GM19240 (cell line): Measurements from ENCODE around the gene SMYD5.
"Not testable (repeated sequence)": the region's sequence is repeated elsewhere in the genome, so short reads cannot be mapped to it uniquely, and the experiment has no call there.

Source experiments
- DNase-seq: peaks from one replicate; pipeline ENCODE4 v3.0.0; 2011; ENCODE audit warnings: low spot score; ENCODE audit not compliant: insufficient read length

SMYD5 gene

DNA sequence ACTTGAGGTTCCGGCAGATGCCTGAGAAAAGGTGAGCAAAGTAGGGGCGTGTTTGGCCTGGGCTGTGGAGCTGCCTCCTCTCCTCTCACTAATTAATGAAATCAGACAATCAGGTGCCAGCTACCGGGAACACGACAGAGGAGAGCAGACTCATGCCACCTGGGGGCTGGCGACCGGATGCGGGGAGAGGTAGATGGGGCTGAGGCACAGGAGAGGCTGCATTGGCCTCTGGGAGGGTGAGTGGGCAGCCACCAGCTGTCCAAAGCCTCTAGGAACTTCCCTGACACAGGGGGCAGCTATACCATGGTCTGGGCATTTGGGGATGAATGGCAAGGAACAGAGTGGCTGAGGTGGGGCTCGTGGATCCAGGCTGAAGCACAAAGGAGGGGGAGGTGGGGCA is 45.2 kb downstream of the SMYD5 start:
- no peak for DNase-seq

DNA sequence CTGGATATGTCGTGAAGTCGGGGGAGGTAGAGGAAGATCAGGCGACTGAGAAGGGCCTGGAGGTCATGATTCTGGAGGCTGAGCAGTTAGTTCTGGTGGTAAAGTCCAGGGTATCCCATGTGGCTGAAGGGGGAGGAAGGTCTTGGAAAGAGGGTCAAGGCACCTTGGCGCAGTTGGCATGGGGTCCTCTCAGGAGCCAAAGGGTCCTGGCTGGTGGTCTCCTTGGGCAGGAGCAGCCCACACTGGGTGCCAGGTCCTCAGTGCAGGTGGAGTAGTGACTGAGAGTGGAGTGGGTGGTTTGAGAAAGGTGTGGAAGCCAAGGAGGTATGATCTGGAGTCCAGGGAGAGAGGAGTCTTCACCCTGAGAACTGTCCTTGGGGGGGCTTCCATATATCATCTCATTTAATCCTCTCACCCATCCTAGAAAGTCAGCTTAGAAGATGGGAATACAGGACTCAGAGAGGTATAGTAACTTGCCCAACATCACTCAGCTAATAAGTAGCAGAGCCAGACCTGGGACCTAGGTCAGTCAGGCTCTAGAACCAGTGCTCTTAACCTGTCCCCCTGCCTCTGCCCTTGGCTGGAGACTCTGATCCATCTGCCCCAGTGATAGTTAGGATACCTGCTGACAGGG is 45.8 kb downstream of the SMYD5 start:
- DNase-seq, result no peak

DNA sequence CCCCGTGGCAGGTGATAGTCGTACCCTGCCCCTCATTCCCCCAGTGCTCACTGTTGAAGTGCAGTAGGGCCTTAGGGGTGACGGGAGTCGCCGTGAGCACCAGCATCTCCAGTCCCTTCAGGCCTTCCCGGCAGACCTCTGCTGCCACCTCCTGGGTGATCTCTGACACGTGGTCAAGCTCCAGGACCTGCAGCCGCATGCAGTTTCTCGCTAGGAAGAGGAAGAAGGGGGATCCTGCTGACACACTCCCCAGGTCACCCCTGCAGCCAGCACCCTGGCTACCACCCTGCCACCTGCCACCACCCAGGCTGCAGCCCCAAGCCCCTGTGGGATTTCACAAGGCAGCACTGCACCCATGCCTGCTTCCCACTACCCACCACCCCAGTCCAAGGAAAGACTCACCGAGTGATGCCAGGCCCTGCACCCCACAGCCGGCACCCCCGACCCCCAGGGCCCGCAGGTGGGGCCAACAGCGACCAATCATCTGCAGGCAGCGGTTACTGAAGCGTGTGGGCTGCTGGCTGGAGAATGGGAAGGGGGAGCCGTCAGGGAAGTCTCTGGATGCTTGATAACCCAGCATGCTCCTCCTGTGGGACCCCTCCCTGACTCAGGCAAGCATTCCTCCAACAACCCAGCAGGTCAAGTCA is 46.4 kb downstream of the SMYD5 start:
- DNase-seq, result no peak

DNA sequence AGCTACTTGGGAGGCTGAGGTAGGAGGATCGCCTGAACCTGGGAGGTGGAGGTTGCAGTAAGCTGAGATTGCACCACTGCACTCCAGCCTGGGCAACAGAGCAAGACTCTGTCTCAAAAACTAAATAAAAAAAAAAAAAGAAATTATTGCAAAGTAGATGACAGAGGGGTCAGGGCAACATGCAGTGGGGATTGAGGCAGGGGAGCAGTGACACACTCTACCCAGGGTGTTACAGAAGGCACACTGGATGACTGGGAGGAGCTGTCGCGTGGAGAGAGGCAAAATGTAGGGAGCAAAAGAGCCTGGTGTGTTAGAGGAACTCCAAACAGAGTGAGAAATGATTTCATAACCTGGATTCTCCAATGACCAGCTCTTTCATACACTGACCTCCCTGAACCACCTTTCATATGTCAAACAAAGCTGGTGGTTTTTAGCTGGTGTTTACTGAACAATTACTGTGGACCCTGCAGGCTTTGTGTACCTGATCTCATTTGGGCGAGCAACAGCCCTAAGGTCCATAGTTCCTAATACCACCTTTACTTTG is 48.1 kb downstream of the SMYD5 start:
- DNase-seq, result no peak

DNA sequence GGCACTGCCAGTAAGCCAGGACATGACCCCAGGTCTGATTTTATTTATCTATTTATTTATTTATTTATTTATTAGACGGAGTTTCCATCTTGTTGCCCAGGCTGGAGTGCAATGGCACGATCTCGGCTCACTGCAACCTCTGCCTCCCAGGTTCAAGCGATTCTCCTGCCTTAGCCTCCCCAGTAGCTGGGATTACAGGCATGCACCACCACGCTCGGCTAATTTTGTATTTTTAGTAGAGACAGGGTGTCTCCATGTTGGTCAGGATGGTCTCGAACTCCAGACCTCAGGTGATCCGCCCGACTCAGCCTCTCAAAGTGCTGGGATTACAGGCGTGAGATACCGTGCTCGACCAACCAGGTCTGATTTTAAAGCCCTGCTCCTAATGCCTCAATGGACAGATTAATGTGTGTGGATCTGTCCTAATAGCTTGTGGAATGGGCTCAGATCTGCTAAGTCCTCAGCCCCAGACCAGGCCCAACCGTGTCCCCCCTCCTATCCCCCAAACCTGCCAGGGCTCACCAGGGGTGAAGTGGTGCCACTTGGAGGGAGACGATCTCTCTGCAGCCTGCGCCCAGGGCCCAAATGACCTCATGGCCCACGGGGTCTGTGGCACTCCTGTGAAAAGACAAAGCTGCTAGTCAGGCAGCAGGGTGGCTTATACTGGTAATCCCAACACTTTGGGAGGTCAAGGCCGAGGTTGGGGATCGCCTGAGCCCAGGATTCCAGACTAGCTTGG is 48.8 kb downstream of the SMYD5 start:
- not testable (repeated sequence) for DNase-seq

DNA sequence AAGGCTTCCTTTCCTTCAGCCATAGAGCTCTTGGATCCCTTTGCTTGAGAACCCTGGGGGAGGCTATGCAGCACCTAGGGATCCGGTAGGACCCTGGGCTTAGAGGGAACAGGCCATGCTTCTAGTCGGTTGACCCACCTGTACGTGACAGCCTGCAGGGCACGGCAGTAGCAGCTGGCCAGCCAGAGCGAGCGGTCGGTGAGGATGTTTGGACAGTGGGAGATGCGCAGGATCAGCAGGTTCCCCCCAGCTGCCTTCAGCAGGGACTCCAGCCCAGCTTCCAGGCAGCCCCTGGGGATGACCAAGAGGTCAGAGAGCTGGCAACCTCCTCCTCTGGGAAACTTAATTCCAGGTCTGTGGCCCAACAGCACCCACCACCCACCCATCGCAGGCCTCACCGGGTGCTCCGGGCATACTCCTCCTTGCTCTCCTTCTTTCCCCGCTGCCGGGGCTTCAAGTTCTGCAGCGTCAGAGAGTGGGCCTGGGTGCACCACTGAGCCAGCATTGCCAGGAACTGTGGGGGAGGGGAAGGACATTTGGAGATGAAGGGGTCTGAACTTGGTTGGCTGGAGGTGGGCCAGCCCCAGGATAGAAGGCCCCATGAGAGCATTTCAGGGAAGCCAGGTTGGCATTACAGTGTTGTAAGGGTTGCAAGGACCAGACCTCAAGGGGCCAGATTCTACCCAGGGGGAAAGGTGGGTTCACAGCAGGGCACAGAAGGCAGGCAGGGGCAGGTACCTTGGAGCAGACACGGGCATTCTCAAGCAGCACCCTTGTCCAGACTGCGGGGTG is 49.7 kb downstream of the SMYD5 start:
- DNase-seq, result no peak

DNA sequence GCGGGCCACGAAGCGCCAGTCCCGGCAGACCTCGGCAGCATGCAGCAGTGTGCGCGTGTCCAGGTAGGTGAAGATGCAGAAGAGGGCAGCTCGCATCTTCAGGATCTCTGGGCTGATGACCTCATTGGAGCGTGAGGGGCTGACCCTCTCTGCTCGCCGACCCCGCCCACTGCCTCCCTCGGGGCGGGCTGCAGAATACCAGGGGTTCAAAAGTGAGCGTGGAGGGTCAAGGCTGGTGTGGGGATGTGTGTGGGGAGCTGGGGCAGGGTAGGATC is 50.2 kb downstream of the SMYD5 start:
- DNase-seq, result no peak

DNA sequence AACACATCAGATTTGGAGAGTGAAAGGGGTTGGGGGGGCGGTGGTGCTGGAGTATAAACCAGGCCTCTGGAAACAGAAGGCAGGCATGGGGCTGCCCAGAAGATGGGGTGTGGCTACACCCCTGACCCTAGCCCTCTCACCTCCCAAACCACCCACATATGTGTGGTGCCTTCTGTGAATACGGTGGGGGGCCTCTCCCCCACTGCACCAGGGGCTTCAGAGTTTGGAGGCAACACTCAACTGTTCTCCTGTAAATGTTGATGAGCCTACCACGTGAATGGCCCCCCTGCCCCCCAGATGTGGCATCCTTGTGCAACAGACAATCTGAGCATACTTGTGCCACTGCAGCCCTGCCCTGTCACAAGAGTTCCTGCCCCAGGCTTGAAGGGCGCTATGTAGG is 50.7 kb downstream of the SMYD5 start:
- no peak for DNase-seq

DNA sequence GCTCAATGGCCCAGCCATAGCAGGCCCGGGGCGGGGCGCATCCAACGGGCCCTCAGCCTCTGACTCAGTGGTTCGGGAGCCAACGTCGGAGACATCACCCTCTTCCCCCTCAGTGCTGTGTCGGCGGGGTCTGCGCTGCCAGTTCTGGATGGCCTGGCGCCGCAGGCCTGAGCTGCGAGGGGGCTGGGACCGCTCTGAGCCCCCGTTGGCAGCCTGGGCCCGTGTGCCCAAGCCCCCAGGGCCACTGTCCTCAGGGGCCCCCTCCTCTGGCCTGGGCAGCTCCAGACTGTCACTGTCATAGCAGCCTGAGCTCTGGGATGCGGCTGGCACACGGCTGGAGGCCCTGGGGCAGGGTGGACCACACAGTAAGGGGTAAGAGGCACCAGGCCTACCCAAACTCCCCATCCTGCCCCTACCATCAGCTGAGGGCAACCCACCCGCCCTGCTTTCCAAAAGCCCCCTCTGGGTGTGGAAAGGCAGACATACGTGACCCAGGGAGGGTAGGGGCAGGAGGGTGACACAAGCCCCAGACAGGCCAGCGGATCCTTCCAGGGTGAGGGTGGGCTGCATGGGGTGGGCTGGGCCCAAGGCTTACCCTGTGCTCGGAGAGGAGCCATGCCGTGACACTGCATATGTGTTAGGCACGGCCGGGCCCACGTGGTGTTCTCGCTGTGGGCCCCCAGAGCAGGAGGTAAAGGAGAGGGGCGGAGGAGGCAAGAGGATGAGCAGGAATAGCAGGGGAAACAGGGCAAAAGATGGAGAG is 51.4 kb downstream of the SMYD5 start:
- no peak for DNase-seq

DNA sequence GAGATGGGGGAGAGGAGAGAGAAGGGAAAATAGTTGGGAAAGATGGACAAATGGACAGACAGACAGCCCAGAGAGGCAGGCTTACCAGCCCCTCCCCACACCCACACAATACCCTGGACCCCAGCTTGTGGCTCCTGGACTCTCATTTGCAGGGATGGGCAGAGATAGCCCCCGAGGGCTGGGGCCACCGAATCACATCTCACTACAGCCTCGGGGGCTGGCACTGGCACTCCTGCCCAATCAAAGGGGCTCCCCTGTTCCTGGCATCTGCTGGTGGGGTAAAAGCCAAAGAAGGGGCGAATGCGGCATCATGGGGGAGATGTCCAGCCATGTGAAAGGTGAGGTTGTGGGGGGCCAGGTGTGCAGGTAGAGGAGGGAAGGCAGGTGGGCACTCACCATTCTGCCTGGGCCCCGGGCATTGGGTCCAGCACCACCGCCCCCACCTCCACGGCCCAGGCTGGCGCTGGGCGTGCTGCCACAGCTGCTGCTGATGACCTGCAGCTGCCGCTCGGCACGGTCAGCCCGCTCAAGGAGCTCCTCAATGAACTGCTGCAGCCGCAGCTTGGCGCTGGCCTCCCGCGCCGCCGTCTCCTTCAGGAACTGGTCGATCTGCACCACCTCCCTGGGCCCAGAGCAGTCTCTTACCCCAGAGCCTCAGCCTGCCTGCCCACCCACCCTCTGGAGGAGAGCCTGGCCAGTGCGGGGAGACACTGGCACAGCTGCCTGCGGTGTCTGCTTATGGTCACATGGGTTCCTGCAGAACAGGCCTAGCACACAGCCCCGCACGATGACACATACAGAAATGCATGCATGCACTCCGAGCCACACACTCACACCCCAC is 52.2 kb downstream of the SMYD5 start:
- DNase-seq, result no peak

DNA sequence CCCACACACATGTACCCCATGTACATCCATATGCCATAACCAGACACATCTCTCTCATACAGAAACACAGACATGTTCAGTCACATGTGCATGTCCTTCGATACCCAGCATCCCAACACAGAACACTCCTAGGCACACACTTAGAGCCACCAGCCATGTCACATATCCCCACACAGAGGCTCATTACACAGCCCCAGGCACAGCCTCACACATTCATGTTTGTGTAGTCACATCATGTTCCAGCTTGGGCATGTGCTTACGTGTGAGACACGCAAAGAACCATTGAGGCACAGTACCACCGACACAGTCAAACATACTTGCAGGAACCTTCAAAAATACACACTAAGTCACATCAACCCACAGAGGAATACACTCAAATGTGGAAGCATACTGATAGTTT is 53.0 kb downstream of the SMYD5 start:
- no peak for DNase-seq

DNA sequence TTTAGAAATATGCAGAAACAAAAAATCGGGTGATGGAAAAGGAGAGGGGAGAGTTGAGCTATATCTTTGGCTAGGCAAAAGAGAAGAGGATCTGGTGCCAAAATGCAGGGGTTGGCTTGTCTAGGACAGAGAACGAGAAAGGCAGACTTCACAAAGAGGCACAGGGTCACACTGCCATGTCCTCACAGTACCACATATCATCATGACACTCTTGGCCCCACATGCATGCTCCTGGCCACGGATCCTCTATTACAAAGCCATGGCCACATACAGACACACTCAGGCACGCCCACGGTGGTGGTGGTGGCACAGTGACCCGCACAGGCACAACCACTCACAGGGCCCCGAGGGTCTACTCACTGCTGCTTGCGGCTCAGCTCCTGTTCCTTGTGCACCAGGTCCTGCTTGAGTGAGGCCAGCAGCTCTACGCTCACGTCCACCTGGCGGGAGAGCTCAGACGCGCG is 54.4 kb downstream of the SMYD5 start:
- no peak for DNase-seq

DNA sequence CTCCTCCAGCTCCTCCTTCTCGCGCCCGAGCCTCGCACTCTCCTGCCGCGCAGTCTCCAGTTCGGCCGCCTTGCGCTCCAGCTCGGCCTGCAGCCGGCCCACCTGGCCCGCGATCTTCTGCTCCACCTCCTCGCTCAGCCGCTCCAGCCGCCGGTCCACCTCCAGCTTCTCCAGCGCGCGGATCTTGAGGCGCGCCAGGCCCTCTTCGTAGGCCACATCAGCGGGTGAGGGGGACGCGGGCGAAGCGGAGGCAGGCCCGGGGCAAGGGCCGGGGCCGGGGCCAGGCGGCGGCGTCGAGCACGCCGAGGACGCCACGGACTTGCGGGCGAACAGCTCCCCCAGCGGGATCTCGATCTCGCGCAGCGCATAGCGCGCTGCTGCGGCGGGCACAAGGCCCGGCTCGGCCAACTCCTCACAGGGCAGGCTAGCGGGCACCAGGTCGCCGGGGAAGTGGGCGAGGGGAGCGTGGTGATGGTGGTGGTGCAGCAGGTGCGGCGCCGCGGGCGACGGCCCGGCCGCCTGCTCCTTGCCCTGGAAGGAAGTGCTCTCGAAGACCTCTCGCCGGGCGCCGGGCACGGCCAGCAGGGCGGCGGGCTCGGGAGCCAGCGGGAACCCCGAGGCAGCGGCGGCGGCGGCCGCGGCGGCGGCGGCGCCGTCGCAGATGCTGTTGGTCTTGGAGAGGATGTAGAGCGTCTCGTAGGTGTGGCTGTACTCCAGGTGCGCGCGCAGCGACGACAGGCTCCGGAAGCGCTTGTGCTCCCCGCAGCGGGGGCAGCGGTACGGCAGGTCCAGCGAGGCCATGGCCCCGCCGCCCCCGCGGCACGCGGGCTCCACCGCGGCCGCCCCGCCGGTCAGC is 55.0 kb downstream of the SMYD5 start:
- DNase-seq, result peak; percentile 76

DNA sequence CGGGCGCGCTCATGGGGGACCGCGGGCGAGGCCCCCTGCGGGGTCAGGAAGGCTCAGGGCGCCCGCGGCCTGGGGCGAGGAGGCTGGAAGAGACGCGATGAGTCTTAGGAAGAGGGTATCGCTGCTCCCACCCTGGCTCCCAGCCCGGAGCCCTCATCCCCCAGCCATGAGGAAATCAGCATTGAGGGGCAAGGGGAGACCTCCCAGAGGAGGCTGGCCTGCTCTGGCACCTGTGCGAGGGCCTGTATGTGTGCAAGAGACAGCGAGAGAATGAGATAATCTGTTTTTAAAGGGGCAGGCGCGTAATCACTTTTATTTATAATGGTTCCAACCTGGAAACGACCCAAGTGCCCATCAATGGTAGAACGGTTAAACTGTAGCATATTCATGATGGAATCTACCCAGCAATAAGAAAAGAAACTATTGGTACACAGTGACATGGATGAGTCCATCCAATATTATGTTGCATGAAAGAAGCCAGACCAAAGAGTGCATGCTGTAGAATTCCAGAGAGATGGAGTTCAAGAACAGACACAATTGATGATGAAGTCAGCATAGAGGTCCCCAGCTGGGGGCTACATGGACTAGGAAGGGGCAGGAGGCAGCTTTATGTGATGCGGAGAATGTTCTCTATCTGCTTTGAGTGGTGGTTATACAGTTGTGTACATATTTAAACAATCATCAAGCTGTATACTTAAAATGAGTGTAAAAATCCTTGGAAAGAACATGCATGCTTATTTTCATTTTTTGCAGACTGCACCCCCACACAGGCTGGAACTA is 55.8 kb downstream of the SMYD5 start:
- no peak for DNase-seq

DNA sequence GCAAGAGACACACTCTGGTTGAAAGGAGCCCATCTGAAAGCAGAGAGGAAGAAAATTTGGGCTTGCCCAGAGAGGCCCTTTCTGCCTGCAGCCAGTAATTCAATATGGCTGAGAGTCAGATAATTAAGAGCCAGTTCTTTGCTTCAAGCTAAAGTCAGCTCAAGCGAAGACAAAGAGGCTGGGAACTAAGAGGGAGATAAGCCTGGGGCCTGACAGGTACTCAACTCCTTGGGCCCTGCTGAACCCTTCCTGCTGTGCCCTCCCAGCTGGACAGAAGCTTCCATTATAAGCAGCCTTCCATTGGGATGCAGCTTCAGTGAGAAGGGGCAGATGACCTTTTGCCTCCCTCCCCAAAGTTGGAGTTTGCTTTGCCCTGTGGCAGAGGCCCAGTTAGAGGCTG is 58.2 kb downstream of the SMYD5 start:
- no peak for DNase-seq
